Activated CD4-positive, alpha-beta T cell treated with anti-CD3 and anti-CD28 coated beads, Interleukin-2, amount 50 U/mL, for 16 hours (primary cell): Measurements from ENCODE around the gene PTGES.

ENCODE experiments used
- DNase-seq: peaks from one replicate; pipeline ENCODE4 v3.0.0-alpha.2; 2020

The PTGES gene

DNA sequence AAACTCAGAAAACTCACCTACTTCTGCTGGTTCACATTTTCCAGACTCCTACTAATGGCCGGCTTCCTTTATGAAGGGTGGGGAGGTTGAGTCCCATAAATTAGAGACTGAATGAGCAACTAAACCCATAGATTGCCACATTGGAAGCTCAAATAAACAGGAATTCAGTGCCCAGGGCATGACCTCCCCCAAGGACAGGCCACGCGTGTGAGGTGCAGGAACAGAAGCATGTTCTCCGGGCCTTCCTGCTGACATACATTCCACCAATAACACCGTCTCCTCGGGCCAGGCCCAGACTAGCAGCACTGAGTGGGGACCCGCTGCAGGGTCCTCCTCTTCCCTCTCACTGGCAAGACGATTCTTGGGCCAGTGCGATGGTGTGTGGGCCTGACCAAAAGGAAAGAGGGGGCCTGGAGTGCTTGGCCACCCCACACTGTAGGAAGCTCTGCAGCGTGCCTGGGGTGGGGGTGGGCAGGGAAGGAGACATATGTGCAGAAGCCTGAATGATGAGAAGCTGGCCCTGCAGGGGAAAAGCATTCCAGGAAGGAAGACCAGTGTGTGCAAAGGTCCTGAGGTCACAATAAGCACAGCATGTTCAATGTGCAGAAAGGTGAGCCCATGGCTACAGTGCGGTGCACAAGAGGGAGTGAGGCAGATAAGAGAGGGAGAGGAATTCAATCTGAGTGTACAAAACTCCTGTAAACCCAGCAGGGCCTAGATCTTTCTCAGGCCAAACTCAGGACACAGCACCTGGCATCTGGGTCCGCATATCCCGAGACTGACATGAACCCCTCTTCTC is 12.0 kb downstream of the PTGES start:
- no peak for DNase-seq

DNA sequence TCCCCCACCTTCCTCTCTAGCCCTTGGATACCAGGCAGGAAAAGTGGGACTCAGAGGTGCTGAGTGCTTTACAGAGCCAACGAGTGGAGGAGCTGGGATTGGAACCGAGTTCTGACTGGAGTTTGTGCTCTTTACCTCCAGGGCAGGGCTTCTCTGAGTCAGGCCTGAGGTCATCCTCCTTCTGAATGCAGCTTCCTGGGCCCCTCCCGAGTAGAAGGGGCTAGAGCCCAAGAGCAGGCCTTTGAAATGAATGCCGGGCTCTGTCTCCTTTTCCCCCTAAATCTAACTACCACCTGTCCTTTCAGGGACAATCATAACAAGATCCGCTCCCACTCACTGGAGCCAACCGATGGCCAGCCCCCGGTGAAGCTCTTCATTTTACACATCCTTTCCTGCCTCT is 12.7 kb downstream of the PTGES start:
- no peak for DNase-seq

DNA sequence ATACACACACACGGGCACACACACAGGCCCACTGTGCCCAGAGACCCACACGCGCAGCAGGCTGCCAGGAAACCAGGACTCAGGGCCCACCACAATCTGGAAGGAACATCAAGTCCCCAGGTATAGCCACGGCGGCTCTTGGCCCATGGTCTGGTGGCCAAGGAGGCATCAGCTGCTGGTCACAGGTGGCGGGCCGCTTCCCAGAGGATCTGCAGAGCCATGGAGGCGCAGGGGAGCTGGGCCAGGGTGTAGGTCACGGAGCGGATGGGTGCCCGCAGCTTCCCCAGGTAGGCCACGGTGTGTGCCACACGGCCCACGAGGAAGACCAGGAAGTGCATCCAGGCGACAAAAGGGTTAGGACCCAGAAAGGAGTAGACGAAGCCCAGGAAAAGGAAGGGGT is 13.4 kb downstream of the PTGES start:
- DNase-seq, result no peak

- DNase-seq, result peak; percentile 84
Observed at GRCh38 chr9:129737479-129738274, 15.2 kb downstream of the PTGES start.

DNA sequence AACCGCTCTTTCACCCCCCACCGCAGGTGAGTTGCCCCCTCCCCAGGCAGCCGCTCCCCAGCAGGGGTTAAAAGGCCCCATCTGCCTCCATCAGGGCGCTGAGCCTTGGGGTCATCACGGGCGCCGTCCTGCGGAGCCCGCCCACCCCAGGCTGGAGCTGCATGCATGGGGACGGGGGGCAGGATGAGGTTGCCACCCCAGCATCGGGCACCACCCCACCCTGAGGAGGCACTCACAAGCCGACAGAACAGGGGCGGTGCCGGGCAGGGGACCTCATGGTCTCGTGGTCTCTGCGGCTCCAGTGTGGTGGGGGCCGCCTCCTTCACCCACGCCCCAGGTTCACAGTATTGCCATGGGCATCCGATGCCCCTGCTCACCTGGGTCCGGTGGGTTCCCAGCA is 16.5 kb downstream of the PTGES start:
- DNase-seq, result no peak

- DNase-seq, result no peak
Observed at GRCh38 chr9:129735546-129735945, 17.3 kb downstream of the PTGES start.

DNA sequence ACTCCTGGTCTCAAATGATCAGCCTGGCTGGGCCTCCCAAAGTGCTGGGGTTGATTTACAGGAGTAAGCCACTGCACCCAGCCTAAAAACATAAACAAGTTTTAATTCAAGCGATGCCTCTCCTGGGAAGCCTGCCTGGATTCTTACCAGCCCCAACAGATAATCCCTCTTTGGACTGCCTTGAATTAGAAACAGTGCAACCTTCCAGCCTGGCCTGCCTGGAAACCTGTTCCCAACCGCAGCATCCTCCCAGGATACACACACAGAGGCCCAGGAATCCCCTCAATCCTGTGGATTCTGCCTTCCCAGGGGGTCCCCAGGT is 19.2 kb downstream of the PTGES start:
- no peak for DNase-seq

- no peak for DNase-seq
Observed at GRCh38 chr9:129732946-129733631, 19.8 kb downstream of the PTGES start.

DNA sequence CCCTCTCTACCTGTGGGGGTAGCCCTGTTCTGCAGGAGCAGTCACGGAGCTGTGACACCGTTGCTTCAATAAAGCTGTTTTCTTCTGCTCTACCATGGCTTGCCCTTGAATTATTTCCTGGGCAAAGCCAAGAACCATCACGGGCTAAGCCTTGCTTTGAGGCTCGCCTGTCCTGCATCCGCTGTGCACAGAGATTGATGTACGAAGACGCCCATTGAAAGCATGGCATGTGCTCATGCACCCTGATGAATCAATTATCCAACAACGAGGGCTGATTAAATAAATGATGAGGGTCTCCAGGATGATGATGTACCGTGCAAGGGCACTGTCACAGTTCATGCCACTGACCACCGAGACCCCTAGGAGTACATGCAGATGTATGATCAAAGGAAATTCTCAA is 20.7 kb downstream of the PTGES start:
- DNase-seq, result no peak

DNA sequence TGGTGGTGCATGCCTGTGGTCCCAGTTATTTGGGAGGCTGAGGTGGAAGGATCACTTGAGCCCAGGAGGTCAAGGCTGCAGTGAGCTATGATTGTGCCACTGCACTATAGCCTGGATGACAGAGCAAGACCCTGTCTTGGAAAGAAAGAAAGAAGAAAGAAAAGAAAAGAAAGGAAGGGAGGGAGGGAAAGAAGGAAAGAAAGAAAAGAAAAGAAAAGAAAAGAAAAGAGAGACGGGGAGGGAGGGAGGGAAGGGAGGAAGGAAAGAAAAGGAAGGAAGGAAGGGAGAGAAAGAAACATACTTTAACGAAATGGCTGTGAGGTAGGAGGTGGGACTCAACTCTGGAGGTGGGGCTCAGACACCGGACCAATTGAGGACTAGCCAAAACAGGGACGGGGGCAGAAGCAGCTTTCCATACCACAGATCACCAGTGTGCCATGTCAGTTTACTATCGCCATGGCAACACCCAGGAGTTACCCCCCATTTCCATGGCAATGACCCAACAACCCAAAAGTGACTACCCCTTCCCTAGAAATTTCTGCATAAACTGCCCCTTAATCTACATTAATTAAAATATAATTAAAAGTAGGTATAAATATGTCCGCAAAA is 21.3 kb downstream of the PTGES start:
- no peak for DNase-seq

DNA sequence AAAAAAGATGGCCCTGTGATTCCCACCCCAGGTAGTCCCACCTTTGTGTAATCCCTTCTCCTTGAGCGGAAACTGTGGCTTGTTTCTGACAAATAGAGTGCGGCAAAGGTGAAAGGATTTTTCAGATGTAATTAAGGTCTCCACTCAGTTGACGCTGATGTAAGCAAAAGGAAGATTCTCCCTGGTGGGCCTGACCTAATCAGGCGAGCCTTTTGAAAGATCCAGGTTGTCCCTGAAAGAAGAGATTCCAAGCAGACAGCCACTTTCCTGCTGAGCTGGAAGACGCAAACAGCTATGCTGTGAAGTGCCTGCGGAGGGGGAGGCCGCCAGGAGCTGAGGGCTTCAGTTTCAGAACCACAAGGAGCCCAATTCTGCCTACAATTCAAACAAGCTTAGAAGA is 24.1 kb downstream of the PTGES start:
- no peak for DNase-seq

GRCh38 chr9:129726322-129727160 is 26.3 kb downstream of the PTGES start:
- peak; percentile 61 for DNase-seq

DNA sequence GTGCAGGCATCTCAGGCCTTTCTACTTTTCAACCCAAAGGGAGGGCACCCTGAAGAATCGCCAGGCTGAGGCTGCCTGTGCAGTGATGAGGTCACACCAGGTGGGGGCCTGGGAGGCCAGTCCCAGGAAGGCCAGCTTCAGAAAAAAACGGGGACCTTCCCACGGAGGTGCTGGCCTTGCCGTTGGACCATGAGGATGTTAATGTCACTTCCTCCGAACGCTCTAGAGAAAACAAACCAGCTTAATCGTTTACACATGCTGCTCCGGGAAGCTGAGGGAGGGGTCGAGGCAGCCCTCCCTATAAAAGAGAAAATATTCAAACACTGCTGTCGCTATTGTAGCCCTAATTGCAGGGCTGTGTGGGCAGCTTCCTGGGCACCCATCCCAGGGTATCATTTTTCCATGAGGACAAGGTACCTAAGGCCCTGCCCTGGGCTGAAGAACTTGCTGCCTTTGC is 27.0 kb downstream of the PTGES start:
- no peak for DNase-seq

GRCh38 chr9:129724456-129725190 is 28.2 kb downstream of the PTGES start:
- DNase-seq, result no peak

- DNase-seq, result no peak
Observed at GRCh38 chr9:129722913-129723312, 29.9 kb downstream of the PTGES start.

DNA sequence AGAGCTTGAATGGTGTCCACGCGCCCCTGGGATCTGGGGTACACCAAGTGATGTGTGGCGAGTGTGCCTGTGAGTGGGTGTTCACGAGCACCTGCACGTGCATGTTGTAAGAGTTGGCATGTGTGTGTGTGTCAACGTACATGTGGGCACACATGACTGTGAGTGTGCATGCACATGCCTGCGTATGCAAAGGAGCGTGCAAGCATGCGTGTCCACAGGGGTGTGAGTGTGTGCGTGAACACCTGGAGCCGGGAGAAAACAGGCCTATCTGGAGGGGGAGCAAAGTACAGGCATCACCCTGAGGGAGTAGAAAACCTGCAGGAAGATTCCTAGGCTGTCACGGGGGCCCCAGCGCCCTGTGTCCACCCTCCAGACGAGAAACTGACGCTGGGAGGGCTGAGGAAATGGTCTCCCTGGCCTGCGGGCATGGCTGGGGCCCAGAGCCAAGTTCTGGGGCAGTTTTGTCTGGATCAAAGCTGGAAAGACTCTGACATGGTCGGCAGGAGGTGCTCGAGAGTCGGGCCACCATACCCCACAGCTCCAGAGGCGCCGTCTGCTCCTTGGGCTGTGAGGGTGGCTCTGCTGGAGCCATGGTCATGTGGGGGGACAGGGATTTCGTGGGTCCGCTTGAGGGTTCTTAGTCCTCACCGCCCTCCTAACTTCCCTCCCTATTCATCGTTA is 31.8 kb downstream of the PTGES start:
- no peak for DNase-seq

GRCh38 chr9:129720181-129720864 is 32.5 kb downstream of the PTGES start:
- no peak for DNase-seq

- DNase-seq, result no peak
Observed at GRCh38 chr9:129719135-129719534, 33.7 kb downstream of the PTGES start.

DNA sequence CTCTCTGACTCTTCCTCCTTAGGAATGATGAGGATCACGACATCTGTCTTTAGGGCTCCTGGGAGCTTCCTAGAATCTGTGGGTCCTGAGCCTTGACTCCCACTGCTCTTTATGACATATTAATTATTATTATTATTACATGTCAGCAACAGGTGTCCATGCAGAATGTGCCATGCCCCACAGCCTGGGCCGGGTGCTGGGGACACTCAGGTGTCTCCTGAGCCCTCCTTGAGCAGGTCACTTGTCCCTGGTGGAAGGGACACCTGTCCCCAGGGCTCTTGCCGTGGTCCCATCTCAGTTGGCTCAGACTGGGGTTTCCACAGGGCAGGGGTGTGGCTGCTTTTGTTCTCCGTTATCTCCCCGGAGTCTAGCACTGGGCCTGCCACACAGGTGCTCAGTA is 34.2 kb downstream of the PTGES start:
- no peak for DNase-seq

GRCh38 chr9:129717991-129718390 is 34.9 kb downstream of the PTGES start:
- DNase-seq, result no peak
